IMR-90 (cell line): ENCODE measurements around the gene C21orf91. TPM values are rescaled to one million over a fixed set of nuclear protein-coding genes. Genes with fewer than 3 reads are reported as not detected.

Source experiments
- ATAC-seq: fragments of 200-7000 bp; cut with Tn5 transposase; 2 replicates; pipeline ENCODE4 v1.9.1; 2020; ENCODE audit warnings: low read depth, mild to moderate bottlenecking, moderate library complexity
- BruUV-seq: library from RNA; stranded (reverse); fragments of 400-500 nt; replicated peaks from 2 replicates; lab custom pipeline; 2021; lab: Mats Ljungman, UMichigan
- CTCF ChIA-PET: fragments of 300-600 bp; formaldehyde crosslinking; extraction: SDS; loops from one replicate; lab custom pipeline; 2021; ENCODE audit warnings: antibody characterized with exemption; lab: Yijun Ruan, JAX
- POLR2A ChIA-PET: fragments of 300-600 bp; sonication (Branson Sonifier 250); formaldehyde crosslinking; loops from one replicate; lab custom pipeline; 2022; ENCODE audit warnings: antibody characterized with exemption; ENCODE audit not compliant: unreplicated experiment; lab: Charles Lee
- DNase-seq: peaks from one replicate; pipeline ENCODE4 v3.0.0; 2013
- H2AFZ ChIP-seq: replicated peaks from 2 replicates; pipeline ENCODE3; 2013; ENCODE audit warnings: low read length, mild to moderate bottlenecking; ENCODE audit not compliant: poor library complexity
- H2AK5ac ChIP-seq: 2 replicates; pipeline ENCODE4 v1.6.1; 2013; ENCODE audit warnings: low read depth, low read length, inconsistent platforms
- H2AK9ac ChIP-seq: replicated peaks from 2 replicates; pipeline ENCODE3; 2013; ENCODE audit warnings: mild to moderate bottlenecking, low read depth, low read length, moderate library complexity; ENCODE audit not compliant: poor library complexity
- H2BK120ac ChIP-seq: 2 replicates; pipeline ENCODE4 v1.6.1; 2013; ENCODE audit warnings: low read depth, low read length, inconsistent platforms
- H2BK15ac ChIP-seq: 3 replicates; pipeline ENCODE4 v1.6.1; 2013; ENCODE audit warnings: low read depth, low read length, inconsistent platforms
- H2BK20ac ChIP-seq: 2 replicates; pipeline ENCODE4 v1.6.1; 2013; ENCODE audit warnings: low read depth, mild to moderate bottlenecking, inconsistent platforms, low read length, moderate library complexity
- H2BK5ac ChIP-seq: 2 replicates; pipeline ENCODE4 v1.6.1; 2013; ENCODE audit warnings: mild to moderate bottlenecking, low read depth, low read length, inconsistent platforms; ENCODE audit not compliant: poor library complexity, severe bottlenecking
- H3K14ac ChIP-seq: replicated peaks from 2 replicates; pipeline ENCODE4 v1.6.1; 2013; ENCODE audit warnings: low read depth, low read length, inconsistent platforms
- H3K18ac ChIP-seq: 2 replicates; pipeline ENCODE4 v1.6.1; 2013; ENCODE audit warnings: low read depth, low read length, control low read depth
- H3K23ac ChIP-seq: 2 replicates; pipeline ENCODE4 v1.6.1; 2013; ENCODE audit warnings: low read depth, low read length, inconsistent platforms
- H3K27ac ChIP-seq: 2 replicates; pipeline ENCODE4 v1.5.1; 2013; ENCODE audit warnings: mild to moderate bottlenecking, control low read depth, low read length; ENCODE audit not compliant: insufficient read depth
- H3K27me3 ChIP-seq: 2 replicates; pipeline ENCODE4 v1.6.1; 2013; ENCODE audit warnings: low read length; ENCODE audit not compliant: control insufficient read depth, insufficient read depth
- H3K36me3 ChIP-seq: 2 replicates; pipeline ENCODE4 v1.6.1; 2013; ENCODE audit warnings: low read length, mixed read lengths; ENCODE audit not compliant: control insufficient read depth, insufficient read depth
- H3K4ac ChIP-seq: 2 replicates; pipeline ENCODE4 v1.6.1; 2013; ENCODE audit warnings: low read depth, low read length, inconsistent platforms
- H3K4me1 ChIP-seq: 2 replicates; pipeline ENCODE4 v1.6.1; 2013; ENCODE audit warnings: low read length, mixed read lengths; ENCODE audit not compliant: control insufficient read depth, insufficient read depth
- H3K4me2 ChIP-seq: 2 replicates; pipeline ENCODE4 v1.6.1; 2013; ENCODE audit warnings: low read depth, mild to moderate bottlenecking, control low read depth, low read length, moderate library complexity
- H3K4me3 ChIP-seq: 2 replicates; pipeline ENCODE4 v1.5.1; 2013; ENCODE audit warnings: low read depth, mild to moderate bottlenecking, control low read depth, low read length, moderate library complexity; ENCODE audit not compliant: insufficient read depth
- H3K56ac ChIP-seq: 2 replicates; pipeline ENCODE4 v1.6.1; 2013; ENCODE audit warnings: low read length, inconsistent platforms; ENCODE audit not compliant: insufficient read depth; ENCODE audit errors: extremely low read depth
- H3K79me1 ChIP-seq, 2 experiments: 2 replicates each; pipeline ENCODE4 v1.6.1; 2013; ENCODE audit warnings: low read length in 2 of 2, inconsistent platforms in 1 of 2, low read depth in 1 of 2
- H3K9ac ChIP-seq: 2 replicates; pipeline ENCODE4 v1.6.1; 2013; ENCODE audit warnings: low read depth, low read length, control low read depth
- H3K9me1 ChIP-seq: 2 replicates; pipeline ENCODE4 v1.6.1; 2013; ENCODE audit warnings: low read length, inconsistent platforms; ENCODE audit not compliant: insufficient read depth
- H3K9me3 ChIP-seq: 2 replicates; pipeline ENCODE4 v1.6.1; 2013; ENCODE audit warnings: low read length; ENCODE audit not compliant: control insufficient read depth, insufficient read depth
- H4K20me1 ChIP-seq: 2 replicates; pipeline ENCODE4 v1.6.1; 2013; ENCODE audit warnings: low read length, inconsistent platforms; ENCODE audit not compliant: insufficient read depth
- H4K5ac ChIP-seq: 2 replicates; pipeline ENCODE4 v1.6.1; 2013; ENCODE audit warnings: mild to moderate bottlenecking, low read depth, low read length, control low read depth
- H4K8ac ChIP-seq, 2 experiments: 2 replicates each; pipeline ENCODE4 v1.6.1; 2013; ENCODE audit warnings: low read depth in 2 of 2, low read length in 2 of 2, control low read depth in 1 of 2, inconsistent platforms in 1 of 2
- H4K91ac ChIP-seq: 2 replicates; pipeline ENCODE4 v1.6.1; 2013; ENCODE audit warnings: low read depth, low read length, inconsistent platforms; ENCODE audit not compliant: insufficient read depth
- BHLHE40 ChIP-seq: fragments of 150-350 bp; IDR thresholded peaks from 2 replicates; pipeline ENCODE4 v1.6.1; 2016; ENCODE audit warnings: mild to moderate bottlenecking, low read depth, low read length
- WGBS, 2 experiments: methylation state at CpG; one replicate each; pipeline versions ENCODE4 v1.1.5 to v1.1.7; 2013; ENCODE audit warnings: missing lambda C conversion rate in 2 of 2; ENCODE audit not compliant: insufficient read length in 1 of 2; ENCODE audit errors: extremely low coverage in 2 of 2; 5-methylcytosine and 5-hydroxymethylcytosine counted together
- dilution Hi-C: fragments of 300-500 bp; cut with HindIII; formaldehyde crosslinking; loops from one replicate; pipeline ENCODE4 v1.14.3; 2018; ENCODE audit warnings: low sequenced_read_pairs; ENCODE audit not compliant: unreplicated experiment
- in situ Hi-C: fragments of 300-500 bp; cut with MboI; formaldehyde crosslinking; loops from 3 replicates; pipeline ENCODE4 v1.14.3; 2019; ENCODE audit warnings: low sequenced_read_pairs, inconsistent platforms, mixed read lengths
- intact Hi-C: fragments of 100-400 bp; cut with micrococcal nuclease; formaldehyde crosslinking; loops from 2 replicates; pipeline ENCODE4 v1.10.0; 2022
- polyA plus RNA-seq, 3 experiments: library from polyadenylated mRNA; depleted of rRNA; stranded (reverse); fragments of >200 nt; gene quantifications; 2 replicates each; pipeline ENCODE4 v1.2.3, GENCODE V29; 2012; ENCODE audit warnings: low replicate concordance in 1 of 3
- total RNA-seq: library from RNA; depleted of rRNA; stranded (reverse); fragments of >200 nt; gene quantifications from 2 replicates; pipeline ENCODE4 v1.2.3, GENCODE V29; 2012

Gene C21orf91
- total and polyA plus RNA-seq, 2 of the 4 experiments (the other 2 are of a cell fraction) = 3.7 to 9.3 TPM

DNA sequence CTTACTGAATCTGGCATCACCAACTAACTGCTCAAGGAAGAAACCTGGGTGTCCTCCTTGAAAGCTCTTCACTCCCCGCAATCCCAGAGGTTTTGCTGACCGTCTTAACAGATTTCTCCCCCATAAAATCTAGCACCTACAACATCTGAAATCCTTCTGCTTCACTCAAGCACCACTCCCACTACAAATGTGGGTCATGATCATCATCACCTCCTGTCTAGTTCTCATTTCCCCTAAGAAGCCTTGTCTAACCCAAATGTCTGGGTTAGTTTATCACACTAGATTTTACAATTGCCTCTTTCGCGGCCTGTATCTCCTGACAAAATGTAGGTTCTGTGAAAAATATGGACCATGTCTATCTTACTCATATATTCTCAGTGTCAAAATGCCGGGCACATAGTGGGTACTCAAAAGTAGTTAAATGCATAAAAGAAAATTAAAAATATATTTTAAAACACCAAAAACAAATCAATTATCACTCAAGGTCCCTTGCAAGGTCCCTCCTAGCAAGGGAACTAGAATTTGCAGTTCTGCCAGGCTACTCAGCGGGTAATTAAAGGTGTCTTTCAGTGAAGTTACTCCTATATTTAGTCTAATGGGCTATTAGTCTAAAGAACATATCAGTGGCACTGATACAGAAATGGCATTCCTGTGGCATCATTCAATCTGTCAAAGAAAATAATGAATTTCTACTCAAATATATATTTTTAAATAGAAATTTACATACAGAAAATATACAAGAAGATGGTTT is 19.6 kb downstream of the C21orf91 start:
- no peak overlapping the region for H2BK20ac ChIP-seq
- no peak overlapping the region for H2AK9ac ChIP-seq
- intact Hi-C loops = no loop called here
- no peak overlapping the region for H2AFZ ChIP-seq
- ATAC-seq (no peak), DNase-seq (no peak)
- no peak overlapping the region for H2BK15ac ChIP-seq
- H4K91ac ChIP-seq = no peak overlapping the region
- no peak overlapping the region for H4K8ac ChIP-seq
- ChIA-PET POLR2A (no interaction called here), CTCF (interaction anchor here (1.5 kb wide), 1 partner anchor 126 kb away, joined by 4 read pairs; no protein-coding TSS in a partner anchor)
- no peak overlapping the region for H3K14ac ChIP-seq
- H3K4me2 ChIP-seq = no peak overlapping the region
- no peak overlapping the region for H4K5ac ChIP-seq
- H4K20me1 ChIP-seq = no peaks in the 10 kb centered on the region
- no peak overlapping the region for H3K56ac ChIP-seq
- H3K9me3 ChIP-seq = no peaks in the 10 kb centered on the region
- H3K36me3 ChIP-seq = no peaks in the 10 kb centered on the region; the same call in 1 of the 2 replicates
- H3K27ac ChIP-seq = no peak overlapping the region
- peaks cover 8 to 10% of the 10 kb centered on the region in 2 experiments for H3K79me1 ChIP-seq
- dilution Hi-C loops = no loop called here
- WGBS, 2 experiments = 100% methylated on average over 1 of the region's 6 CpGs; no CpG with 5 or more reads in 1 of the 2 experiments
- no peaks in the 10 kb centered on the region for H3K27me3 ChIP-seq
- H2AK5ac ChIP-seq = no peak overlapping the region
- H3K9me1 ChIP-seq = no peaks in the 10 kb centered on the region
- BruUV-seq = no TSS peak
- no peak for TF ChIP-seq BHLHE40
- in situ Hi-C loops = no loop called here
- H3K9ac ChIP-seq = no peak overlapping the region
- H3K4me3 ChIP-seq = no peak overlapping the region
- H2BK120ac ChIP-seq = no peak overlapping the region
- H2BK5ac ChIP-seq = no peak overlapping the region
- H3K18ac ChIP-seq = no peak overlapping the region
- H3K4ac ChIP-seq = no peak overlapping the region
- H3K4me1 ChIP-seq = peaks cover 2% of the 10 kb centered on the region; the same call in 1 of the 2 replicates
- no peak overlapping the region for H3K23ac ChIP-seq
